ENCODE measurements around the gene ALG14.
"Not testable (repeated sequence)": the region's sequence is repeated elsewhere in the genome, so short reads cannot be mapped to it uniquely, and the experiment has no call there.

Gene ALG14

GRCh38 chr1:95086949-95087533 lies 14.3 kb upstream of the ALG14 start:
- no peak for DNase-seq (ENCODE audit: low read depth in 2 of 2)

- no peak for DNase-seq (ENCODE audit: low read depth in 2 of 2)
These were observed 12.6 kb upstream of the ALG14 start for GRCh38 chr1:95085376-95085775.

- no peak for DNase-seq (ENCODE audit: low read depth in 2 of 2)
These were observed 11.8 kb upstream of the ALG14 start for GRCh38 chr1:95084317-95085176.

- no peak for DNase-seq (ENCODE audit: low read depth in 2 of 2)
These were observed 8.1 kb upstream of the ALG14 start for GRCh38 chr1:95080879-95081278.

GRCh38 chr1:95080446-95080845 lies 7.7 kb upstream of the ALG14 start:
- DNase-seq (ENCODE audit: low read depth in 2 of 2), result no peak

DNA sequence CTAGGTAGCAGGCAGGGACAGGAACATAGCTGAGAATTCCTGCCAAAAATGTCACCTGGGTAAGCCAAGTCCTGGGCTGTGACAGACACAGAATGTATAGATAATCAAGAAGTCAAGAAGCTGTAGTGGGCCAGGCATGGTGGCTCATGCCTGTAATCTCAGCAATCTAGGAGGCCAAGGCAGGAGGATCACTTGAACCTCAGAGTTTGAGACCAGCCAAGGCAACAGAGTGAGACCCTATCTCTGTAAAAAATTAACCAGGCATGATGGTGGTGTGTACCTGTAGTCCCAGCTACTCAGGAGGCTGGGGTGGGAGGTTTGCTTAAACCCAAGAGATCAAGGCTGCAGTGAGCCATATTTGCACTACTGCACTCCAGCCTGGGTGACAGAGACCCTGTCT lies 3.3 kb upstream of the ALG14 start:
- no peak for DNase-seq (ENCODE audit: low read depth in 2 of 2)

- no peak for DNase-seq (ENCODE audit: low read depth in 2 of 2)
These were observed 695 bp upstream of the ALG14 start for GRCh38 chr1:95073446-95073845.

DNA sequence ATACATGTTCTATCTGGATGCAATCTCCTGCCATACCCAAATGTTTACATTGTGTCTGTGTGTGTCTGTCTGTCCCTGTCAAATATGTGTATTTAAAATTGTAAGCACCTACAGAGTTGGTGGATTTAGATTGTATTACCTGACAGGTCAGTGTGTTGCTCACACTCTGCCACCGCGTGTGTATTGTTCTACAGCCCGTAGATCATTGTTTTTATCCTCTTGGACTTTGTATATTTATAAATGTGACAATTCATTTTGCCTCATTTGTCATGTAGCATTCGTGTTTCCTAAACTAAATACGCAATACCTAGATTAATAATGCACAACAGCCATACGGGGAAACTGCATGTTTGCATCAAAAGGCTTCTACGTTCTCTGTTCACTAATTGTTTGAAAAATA lies 634 bp downstream of the ALG14 start:
- DNase-seq (ENCODE audit: low read depth in 2 of 2), result no peak

GRCh38 chr1:95071539-95071938 lies 1.2 kb downstream of the ALG14 start:
- no peak for DNase-seq (ENCODE audit: low read depth in 2 of 2)

DNA sequence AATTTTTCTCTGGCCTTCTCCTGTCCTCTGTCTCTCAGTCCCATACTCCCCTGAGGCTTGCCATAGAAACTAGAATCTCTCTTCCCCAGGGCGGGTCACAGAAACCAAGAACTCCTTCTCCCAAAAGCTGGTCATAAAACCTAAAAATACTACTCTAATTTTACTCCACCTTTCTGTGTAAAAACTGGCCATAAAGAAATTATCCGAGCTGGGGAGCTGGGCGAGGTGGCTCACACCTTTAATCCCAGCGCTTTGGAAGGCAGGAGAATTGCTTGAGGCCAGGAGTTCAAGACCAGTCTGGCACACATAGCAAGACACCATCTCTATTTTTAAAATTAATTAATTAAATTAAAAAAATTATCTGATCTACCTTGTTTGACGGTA lies 3.0 kb downstream of the ALG14 start:
- DNase-seq (ENCODE audit: low read depth in 2 of 2), result no peak

DNA sequence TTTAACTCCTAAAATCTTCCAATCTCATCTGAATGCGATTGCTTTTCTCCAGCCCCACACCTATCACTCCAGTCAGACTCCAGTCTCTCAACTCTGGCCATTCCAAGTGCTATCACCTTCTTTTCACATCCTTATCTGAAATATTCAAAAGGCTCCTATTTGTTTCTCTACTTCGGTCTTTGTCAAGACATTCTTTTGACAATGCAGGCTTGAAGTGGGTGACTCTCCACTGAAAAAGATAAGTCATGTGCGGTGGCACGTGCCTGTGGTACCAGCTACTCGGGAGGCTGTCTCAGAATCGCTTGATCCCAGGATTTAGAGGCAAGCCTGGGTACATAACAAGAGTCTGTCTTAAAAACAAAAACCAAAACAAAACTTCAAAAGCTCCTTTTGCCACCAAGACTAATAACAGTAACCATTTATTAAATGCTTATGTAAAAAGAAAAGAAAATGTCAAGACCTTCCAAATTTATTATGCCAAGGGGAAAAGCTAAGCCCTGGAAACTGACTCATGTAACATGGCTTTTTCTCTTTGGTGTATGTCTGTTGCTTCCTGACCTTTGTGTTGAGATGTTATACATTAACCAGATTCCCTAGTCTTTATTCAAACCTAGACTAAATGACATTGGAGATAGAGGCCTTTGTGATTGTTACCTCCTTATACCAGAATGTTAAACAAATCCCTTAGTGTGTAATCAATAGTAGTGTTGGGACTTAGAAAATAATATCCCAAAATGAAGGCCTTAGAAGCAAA lies 3.6 kb downstream of the ALG14 start:
- no peak for DNase-seq (ENCODE audit: low read depth in 2 of 2)

DNA sequence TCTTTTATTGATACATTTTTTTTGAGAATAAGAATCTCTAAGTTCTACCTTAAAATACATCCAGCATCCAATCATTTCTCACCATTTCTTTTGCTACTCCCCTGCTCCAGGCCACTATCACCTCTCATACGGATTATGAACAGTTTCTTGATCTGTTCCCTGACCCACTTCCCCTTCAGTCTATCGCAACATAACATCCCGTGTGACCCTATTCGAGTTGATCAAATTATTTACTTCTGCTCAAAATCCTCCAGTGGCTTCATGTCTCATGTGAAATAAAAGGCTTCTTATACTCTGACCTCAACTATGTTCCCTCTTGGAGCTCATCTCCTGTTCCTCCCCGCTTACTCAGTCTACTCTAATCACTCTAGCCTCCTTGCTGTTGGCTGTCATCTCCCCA lies 5.2 kb downstream of the ALG14 start:
- no peak for DNase-seq (ENCODE audit: low read depth in 2 of 2)

- no peak for DNase-seq (ENCODE audit: low read depth in 2 of 2)
These were observed 5.7 kb downstream of the ALG14 start for GRCh38 chr1:95067062-95067461.

- no peak for DNase-seq (ENCODE audit: low read depth in 2 of 2)
These were observed 11.2 kb downstream of the ALG14 start for GRCh38 chr1:95061445-95062006.

DNA sequence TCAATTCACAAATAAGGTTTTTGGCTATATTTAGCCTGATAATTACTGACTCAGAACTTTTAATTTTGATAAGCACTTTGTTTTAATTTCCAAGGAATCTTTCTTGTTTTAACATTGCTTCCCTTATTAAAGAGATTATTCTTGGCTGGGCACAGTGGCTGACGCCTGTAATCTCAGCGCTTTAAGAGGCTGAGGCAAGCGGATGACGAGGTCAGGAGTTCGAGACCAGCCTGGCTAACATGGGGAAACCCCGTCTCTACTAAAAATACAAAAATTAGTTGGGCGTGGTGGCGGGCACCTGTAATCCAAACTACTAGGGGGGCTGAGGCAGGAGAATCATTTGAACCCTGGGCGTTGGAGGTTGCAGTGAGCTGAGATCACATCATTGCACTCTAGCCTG lies 13.8 kb downstream of the ALG14 start:
- DNase-seq (ENCODE audit: low read depth in 2 of 2), result no peak

DNA sequence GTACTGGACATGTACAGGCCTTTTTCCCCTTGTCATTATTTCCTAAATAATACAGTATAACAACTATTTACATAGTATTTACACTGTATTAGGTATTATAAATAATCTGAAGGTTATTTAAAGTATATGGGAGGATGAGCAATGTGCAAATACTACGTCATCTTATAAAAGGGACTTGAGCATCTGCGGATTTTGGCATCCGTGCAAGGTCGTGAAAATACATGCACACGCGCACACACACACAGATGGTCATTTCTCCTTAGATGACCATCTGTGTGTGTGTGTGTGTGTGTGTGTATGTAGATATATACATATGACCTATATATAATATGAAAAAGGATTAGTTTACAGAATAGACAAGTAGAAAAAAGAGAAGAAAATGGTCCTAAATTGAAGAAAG lies 15.4 kb downstream of the ALG14 start:
- DNase-seq (ENCODE audit: low read depth in 2 of 2), result no peak

DNA sequence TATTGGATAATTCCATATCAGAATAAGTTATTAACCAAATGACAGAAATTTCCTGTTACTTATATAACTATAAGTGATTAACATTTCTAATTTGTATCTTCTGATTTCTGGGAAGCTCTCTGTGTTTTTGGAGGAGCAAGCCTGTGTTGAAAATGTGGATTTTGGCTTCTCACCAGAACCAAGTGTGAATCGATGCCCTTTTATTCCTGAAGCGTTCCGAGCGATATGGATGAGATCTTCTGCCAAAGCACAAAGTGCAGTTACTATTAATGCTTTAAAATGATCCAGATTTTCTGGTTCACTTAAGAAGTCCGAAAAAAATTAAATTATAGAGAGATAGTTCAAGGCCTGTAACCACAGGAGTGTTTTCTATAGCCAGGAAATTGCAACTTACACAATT lies 22.8 kb downstream of the ALG14 start:
- DNase-seq (ENCODE audit: low read depth in 2 of 2), result no peak

GRCh38 chr1:95048317-95048716 lies 24.4 kb downstream of the ALG14 start:
- no peak for DNase-seq (ENCODE audit: low read depth in 2 of 2)

GRCh38 chr1:95047624-95048023 lies 25.1 kb downstream of the ALG14 start:
- not testable (repeated sequence) for DNase-seq (ENCODE audit: low read depth in 2 of 2)

GRCh38 chr1:95046359-95046758 lies 26.4 kb downstream of the ALG14 start:
- DNase-seq (ENCODE audit: low read depth in 2 of 2), result no peak

DNA sequence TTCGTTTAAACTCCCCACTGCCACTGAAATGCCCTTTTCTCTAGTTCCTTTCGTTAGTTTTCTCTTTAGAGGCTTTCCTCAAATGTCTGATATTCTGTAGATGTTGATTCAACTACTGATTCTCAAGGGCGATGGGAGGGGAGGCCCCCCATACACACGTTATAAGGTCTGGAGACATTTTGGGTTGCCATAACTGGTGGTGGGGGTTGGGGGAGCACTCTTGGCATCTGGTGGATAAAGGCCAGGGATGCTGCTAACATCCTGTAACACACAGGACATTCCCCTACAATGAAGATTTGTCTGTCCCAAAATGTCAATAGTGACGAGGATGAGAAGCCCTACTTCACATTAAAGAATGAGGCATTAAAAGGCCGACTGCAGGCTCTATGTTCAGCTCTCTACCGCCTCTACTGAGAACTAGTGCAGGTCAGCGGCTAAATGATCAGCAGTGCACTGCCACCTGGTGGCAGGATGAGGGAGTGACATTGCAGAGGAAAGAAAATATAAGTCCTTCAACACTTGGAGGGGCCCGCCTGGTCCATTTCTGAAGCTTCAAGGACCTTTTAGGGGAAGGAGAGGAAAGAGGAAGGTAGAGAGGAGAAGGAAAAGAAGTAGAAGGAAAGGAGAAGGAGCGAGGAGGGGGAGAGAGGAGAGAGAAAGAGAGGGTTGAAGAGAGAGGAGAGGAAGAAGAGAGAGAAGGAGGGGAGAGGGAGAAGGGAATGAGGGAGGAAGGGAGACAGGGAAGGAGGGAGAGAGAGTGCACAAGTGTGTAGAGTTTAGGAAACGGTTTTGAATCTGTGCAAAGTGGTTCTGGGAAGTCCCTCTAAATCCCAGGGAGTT lies 29.4 kb downstream of the ALG14 start:
- DNase-seq (ENCODE audit: low read depth in 2 of 2), result peak; percentile 55 to 58

DNA sequence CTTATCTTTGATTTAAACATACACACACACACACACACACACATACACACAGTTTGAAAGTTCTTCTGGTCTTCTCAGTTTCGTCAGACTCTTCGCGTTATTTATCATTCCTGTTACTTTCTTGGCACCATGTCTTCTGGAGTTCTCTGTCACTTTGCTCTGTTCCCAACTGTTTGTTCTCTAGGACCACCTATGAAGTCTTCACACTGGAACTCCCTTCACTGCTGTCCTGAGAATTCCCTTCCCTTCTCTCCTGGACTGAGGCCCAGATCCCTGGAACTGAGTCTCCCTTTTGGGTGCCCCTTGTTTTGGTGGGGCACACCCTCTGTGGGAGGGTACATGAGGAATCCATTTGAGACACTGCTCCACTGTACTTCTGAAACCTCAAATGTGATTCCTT lies 30.5 kb downstream of the ALG14 start:
- no peak for DNase-seq (ENCODE audit: low read depth in 2 of 2)

Measured in stimulated activated CD8-positive, alpha-beta memory T cell treated with anti-CD3 and anti-CD28 coated beads, Interleukin-7, amount 100 ng/mL, for 1 hour (primary cell).